Measurements from ENCODE around the gene TRAPPC4. TPM values are rescaled to one million over a fixed set of nuclear protein-coding genes. Genes with fewer than 3 reads are reported as not detected.

The TRAPPC4 gene
- total RNA-seq, 4 donors from 2014 or later: 8.2 to 55.4 (median 28.6) TPM

DNA sequence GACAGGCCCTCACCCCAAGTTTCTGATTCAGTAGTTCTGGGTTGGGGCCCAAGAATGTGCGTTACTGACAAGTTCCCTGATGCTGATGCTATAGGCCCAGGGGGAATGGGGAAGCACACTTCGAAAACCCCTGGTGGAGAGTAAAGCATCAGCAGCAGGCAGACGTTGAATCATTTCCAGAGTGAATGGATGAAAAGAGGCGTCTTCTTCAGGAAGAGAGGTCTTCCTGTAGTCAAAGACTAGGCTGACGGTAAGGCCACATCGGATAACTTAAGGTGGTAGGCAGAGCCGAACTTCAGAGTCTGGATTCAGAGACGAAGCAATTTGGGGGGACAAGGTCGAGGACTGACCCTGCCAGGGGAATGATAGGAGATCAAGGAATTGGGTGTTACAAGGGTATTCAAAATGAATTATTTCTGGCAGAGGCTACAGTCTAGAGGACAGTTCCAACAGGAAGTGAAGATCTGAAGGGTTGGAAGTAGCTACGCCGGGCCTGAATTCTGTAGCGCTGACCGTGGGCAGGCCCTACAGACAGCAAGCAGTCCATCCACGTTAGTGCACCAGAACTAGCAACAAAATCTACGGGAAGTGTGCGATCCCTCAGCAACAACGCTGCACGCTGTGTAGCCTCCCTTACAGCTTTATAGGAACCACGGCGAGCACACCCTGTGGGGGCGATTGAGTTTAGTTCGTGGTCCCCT, 21.5 kb upstream of the TRAPPC4 start:
- Histone ChIP-seq H3K27ac (peak overlapping the region; percentile 82 to 85), H3K4me1 (peaks cover 0 to 5% of the 10 kb centered on the region in 2 donors), H3K9me3 (no peaks in the 10 kb centered on the region), H3K36me3 (no peaks in the 10 kb centered on the region), H3K4me3 (peak overlapping the region; percentile 52 to 89), H3K27me3 (no peaks in the 10 kb centered on the region)
- DNase-seq: no peak
- TF ChIP-seq, protein P1, sequence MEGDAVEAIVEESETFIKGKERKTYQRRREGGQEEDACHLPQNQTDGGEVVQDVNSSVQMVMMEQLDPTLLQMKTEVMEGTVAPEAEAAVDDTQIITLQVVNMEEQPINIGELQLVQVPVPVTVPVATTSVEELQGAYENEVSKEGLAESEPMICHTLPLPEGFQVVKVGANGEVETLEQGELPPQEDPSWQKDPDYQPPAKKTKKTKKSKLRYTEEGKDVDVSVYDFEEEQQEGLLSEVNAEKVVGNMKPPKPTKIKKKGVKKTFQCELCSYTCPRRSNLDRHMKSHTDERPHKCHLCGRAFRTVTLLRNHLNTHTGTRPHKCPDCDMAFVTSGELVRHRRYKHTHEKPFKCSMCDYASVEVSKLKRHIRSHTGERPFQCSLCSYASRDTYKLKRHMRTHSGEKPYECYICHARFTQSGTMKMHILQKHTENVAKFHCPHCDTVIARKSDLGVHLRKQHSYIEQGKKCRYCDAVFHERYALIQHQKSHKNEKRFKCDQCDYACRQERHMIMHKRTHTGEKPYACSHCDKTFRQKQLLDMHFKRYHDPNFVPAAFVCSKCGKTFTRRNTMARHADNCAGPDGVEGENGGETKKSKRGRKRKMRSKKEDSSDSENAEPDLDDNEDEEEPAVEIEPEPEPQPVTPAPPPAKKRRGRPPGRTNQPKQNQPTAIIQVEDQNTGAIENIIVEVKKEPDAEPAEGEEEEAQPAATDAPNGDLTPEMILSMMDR (IDR thresholded peaks at IDR 0.05): no peak
- no peak for TF ChIP-seq POLR2A (IDR thresholded peaks at IDR 0.05)
- intact Hi-C loops (cut with DNase I; ENCODE audit: low total_unique reads): no loop called here

DNA sequence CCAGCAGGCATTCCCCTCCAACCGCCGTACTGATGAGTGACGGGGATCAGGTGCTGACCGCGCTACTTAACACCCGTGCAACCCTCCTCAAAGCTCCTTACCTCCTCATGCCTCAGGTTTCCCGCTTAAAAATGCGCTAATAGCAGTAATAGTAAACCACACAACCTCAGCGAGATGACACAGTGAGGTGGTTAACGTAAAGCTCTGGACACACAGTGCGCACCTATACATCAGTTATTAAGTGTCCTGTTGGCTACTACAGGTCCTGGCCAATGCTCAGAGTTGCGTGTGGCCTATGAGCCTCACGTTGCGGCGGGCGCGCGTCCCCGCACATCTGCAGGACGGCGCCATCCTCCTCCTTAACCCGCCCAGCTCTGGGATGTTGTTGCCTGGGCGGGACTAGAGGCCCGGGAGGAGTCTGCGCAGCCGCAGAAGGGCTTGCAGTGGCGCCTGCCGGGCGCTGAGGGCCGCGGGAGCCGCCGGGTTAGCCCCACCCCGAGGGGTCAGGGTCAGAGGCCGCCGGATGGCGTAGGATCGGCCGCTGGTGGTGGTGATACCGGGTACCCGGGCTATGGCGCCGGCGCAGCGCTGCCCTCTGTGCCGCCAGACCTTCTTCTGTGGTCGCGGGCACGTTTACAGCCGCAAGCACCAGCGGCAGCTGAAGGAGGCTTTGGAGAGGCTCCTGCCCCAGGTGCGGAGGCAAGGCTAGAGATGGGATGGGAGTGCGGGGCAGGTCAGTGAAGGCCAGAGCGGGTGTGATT, 20.8 kb upstream of the TRAPPC4 start, which contains the start of gene CENATAC:
TSS of gene CENATAC (plus strand) at position 512 of the 761 bp plus-strand sequence. CDS start at position 572, 60 bp downstream.
- TF ChIP-seq, protein P1 (IDR thresholded peaks at IDR 0.05): peak in 2 of 4 experiments; percentile 38 to 41
- TF ChIP-seq POLR2A (IDR thresholded peaks at IDR 0.05): peak; percentile 83 to 89
- Histone ChIP-seq H3K4me1 (peaks cover 0 to 5% of the 10 kb centered on the region in 2 donors), H3K9me3 (no peaks in the 10 kb centered on the region), H3K4me3 (peak within 1 kb of the TSS; percentile 52 to 89), H3K36me3 (no peaks in the 10 kb centered on the region), H3K27me3 (no peaks in the 10 kb centered on the region), H3K27ac (peak within 1 kb of the TSS; percentile 82 to 85)
- peak; percentile 93 to 96 for DNase-seq
- intact Hi-C loops (cut with DNase I; ENCODE audit: low total_unique reads): no loop called here

DNA sequence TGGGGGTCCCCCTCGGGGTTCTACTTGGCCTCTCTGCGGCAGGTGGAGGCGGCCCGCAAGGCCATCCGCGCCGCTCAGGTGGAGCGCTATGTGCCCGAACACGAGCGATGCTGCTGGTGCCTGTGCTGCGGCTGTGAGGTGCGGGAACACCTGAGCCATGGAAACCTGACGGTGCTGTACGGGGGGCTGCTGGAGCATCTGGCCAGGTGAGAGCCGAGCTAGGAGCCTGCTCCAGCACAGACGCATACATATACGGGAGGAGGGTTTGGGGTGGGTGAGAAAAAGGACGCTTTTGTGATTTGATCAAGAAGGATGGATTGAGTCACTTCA, 20.2 kb upstream of the TRAPPC4 start:
- TF ChIP-seq, protein P1 (IDR thresholded peaks at IDR 0.05): no peak
- TF ChIP-seq POLR2A (IDR thresholded peaks at IDR 0.05): no peak
- H3K9me3 ChIP-seq: no peaks in the 10 kb centered on the region
- no peaks in the 10 kb centered on the region for H3K27me3 ChIP-seq
- intact Hi-C loops (cut with DNase I; ENCODE audit: low total_unique reads): no loop called here
- H3K36me3 ChIP-seq: no peaks in the 10 kb centered on the region
- peak overlapping the region; percentile 82 to 85 for H3K27ac ChIP-seq
- peaks cover 0 to 5% of the 10 kb centered on the region in 2 donors for H3K4me1 ChIP-seq
- H3K4me3 ChIP-seq: peak overlapping the region; percentile 52 to 89
- no peak for DNase-seq

DNA sequence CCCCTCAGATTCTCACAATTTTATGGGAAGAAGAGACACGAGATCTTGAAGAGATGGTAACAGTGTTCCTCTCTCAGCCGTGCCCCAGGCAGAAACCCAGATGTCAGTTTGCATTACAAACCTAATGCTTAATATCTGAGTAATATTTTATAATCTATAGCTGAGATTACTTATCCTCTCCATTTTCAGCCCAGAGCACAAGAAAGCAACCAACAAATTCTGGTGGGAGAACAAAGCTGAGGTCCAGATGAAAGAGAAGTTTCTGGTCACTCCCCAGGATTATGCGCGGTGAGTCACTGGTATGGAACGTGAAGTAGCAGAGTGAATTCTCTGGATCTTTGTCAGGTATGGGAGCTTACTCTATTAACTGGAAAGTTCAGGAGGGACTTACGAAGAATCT, 19.7 kb upstream of the TRAPPC4 start:
- Histone ChIP-seq H3K4me3 (peak overlapping the region; percentile 52 to 89), H3K4me1 (peaks cover 0 to 5% of the 10 kb centered on the region in 2 donors), H3K9me3 (no peaks in the 10 kb centered on the region), H3K27me3 (no peaks in the 10 kb centered on the region), H3K27ac (peak overlapping the region; percentile 82 to 85), H3K36me3 (no peaks in the 10 kb centered on the region)
- TF ChIP-seq, protein P1 (IDR thresholded peaks at IDR 0.05): no peak
- no peak for TF ChIP-seq POLR2A (IDR thresholded peaks at IDR 0.05)
- intact Hi-C loops (cut with DNase I; ENCODE audit: low total_unique reads): no loop called here
- no peak for DNase-seq

DNA sequence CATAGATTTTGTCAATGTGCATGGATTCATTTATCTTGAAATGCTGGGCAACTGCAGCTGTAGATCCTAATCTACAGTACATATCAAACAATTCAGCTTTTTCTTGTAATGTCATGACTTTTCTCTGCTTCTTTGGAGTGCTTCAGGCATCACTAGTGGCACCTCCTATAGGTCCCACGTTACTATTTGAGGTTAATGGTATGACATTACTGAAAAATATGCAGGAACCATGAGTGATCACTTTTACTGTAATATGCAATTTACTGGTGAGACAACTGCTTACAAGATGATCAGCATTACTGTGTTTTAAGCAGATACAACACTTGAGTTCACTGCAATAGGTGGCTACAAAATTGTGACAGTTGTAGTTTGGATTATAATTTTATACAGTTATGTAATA, 17.7 kb upstream of the TRAPPC4 start:
- Histone ChIP-seq H3K4me1 (peaks cover 0 to 5% of the 10 kb centered on the region in 2 donors), H3K27me3 (no peaks in the 10 kb centered on the region), H3K36me3 (no peaks in the 10 kb centered on the region), H3K9me3 (no peaks in the 10 kb centered on the region), H3K4me3 (no peak overlapping the region), H3K27ac (no peak overlapping the region)
- TF ChIP-seq, protein P1 (IDR thresholded peaks at IDR 0.05): no peak
- TF ChIP-seq POLR2A (IDR thresholded peaks at IDR 0.05): no peak
- DNase-seq: no peak
- intact Hi-C loops (cut with DNase I; ENCODE audit: low total_unique reads): no loop called here
